ENCODE data around the gene MISP.

Gene MISP

GRCh38 chr19:709196-709964 lies 41.5 kb upstream of the MISP start:
- no peak for TF ChIP-seq CTCF (IDR thresholded peaks at IDR 0.05; ENCODE audit: insufficient read depth, low read depth, low read length, missing control alignments)
- no peak overlapping the region for H3K4me3 ChIP-seq (ENCODE audit: low read depth, low read length)

GRCh38 chr19:709965-710571 lies 40.8 kb upstream of the MISP start:
- no peak for TF ChIP-seq CTCF (IDR thresholded peaks at IDR 0.05; ENCODE audit: insufficient read depth, low read depth, low read length, missing control alignments)
- no peak overlapping the region for H3K4me3 ChIP-seq (ENCODE audit: low read depth, low read length)
- DNase-seq (ENCODE audit: low read depth) = no peak

More at GRCh38 chr19:709196-709964, 41.5 kb upstream of the MISP start:
- no peak for DNase-seq (ENCODE audit: low read depth)

GRCh38 chr19:710767-711166 lies 40.1 kb upstream of the MISP start:
- no peak overlapping the region for H3K4me3 ChIP-seq (ENCODE audit: low read depth, low read length)
- TF ChIP-seq CTCF (IDR thresholded peaks at IDR 0.05; ENCODE audit: insufficient read depth, low read depth, low read length, missing control alignments) = no peak
- DNase-seq (ENCODE audit: low read depth) = no peak

- no peak for DNase-seq (ENCODE audit: low read depth)
- no peak overlapping the region for H3K4me3 ChIP-seq (ENCODE audit: low read depth, low read length)
- TF ChIP-seq CTCF (IDR thresholded peaks at IDR 0.05; ENCODE audit: insufficient read depth, low read depth, low read length, missing control alignments) = no peak
These were observed 39.7 kb upstream of the MISP start for GRCh38 chr19:711254-711653.

GRCh38 chr19:715347-715746 lies 35.6 kb upstream of the MISP start:
- DNase-seq (ENCODE audit: low read depth) = no peak
- H3K4me3 ChIP-seq (ENCODE audit: low read depth, low read length) = no peak overlapping the region
- TF ChIP-seq CTCF (IDR thresholded peaks at IDR 0.05; ENCODE audit: insufficient read depth, low read depth, low read length, missing control alignments) = no peak

- TF ChIP-seq CTCF (IDR thresholded peaks at IDR 0.05; ENCODE audit: insufficient read depth, low read depth, low read length, missing control alignments) = no peak
- no peak overlapping the region for H3K4me3 ChIP-seq (ENCODE audit: low read depth, low read length)
These were observed 32.5 kb upstream of the MISP start for GRCh38 chr19:718251-718951.

More at GRCh38 chr19:718251-718951, 32.5 kb upstream of the MISP start:
- DNase-seq (ENCODE audit: low read depth) = no peak

All from GM12865 (cell line).